GM18867 (cell line): ENCODE measurements around the gene ARHGAP11A.

Experiments
- ATAC-seq: cut with Tn5 transposase; IDR thresholded peaks from one replicate; pipeline ENCODE4 v1.9.1; 2021; ENCODE audit warnings: mild to moderate bottlenecking, moderate library complexity; ENCODE audit not compliant: unreplicated experiment

ARHGAP11A gene

DNA sequence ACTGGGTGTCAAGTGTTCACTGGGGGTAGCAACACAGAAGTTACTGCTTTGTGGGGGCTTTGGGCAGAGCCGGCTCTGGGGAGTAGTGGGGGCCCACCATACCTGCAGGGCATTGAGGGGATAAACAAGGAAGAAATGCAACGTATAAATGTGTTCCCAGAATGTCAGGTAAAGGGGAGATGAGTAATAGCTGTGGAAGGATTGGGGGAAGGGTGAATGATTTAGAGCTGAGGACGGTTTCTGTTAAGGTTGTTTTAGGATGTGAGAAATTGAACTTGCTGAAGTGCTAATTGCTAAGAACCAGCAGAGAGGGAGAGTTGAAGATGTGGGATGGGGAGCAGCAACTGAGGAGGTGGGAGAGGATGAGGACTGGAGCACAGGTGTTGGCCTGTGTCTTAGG is 36.9 kb downstream of the ARHGAP11A start:
- ATAC-seq, result no peak

DNA sequence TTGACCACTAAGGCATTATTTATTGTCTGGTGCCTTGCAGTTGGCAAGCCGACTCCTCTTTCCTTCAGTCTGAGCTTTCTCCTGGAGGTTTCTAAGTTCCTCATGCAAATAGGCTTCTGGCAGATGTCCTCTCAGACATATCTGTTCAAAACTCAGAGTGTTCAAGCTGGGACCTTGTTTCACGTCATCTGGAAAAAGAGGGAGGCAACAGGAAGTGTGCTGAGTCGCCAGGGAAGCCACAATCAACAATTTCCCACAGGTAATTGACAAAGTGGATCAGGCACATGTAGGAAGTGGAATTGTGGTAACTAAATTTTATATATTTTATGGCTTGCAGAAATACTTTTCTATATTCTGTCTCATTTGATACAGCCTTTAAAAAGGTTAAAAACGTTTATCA is 40.8 kb downstream of the ARHGAP11A start:
- ATAC-seq, result no peak

DNA sequence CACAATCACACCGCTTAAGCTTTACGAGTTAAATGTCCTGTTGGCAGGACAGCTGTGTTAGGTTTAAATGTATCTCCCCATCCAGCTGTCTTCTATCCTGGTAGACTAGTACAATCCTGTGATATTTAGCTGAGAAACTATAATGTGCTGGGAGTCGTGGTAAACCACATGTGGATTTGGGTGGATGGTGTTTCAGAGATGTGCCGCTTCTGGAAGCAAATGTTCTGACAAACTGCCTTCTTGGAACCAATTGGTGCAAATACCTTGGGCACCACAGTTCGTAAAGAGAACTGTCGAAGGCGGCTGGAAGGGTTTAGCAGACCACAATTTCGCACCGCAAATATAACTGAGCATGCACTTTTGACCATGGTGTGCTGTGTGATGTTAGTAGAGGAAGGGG is 41.2 kb downstream of the ARHGAP11A start:
- no peak for ATAC-seq

DNA sequence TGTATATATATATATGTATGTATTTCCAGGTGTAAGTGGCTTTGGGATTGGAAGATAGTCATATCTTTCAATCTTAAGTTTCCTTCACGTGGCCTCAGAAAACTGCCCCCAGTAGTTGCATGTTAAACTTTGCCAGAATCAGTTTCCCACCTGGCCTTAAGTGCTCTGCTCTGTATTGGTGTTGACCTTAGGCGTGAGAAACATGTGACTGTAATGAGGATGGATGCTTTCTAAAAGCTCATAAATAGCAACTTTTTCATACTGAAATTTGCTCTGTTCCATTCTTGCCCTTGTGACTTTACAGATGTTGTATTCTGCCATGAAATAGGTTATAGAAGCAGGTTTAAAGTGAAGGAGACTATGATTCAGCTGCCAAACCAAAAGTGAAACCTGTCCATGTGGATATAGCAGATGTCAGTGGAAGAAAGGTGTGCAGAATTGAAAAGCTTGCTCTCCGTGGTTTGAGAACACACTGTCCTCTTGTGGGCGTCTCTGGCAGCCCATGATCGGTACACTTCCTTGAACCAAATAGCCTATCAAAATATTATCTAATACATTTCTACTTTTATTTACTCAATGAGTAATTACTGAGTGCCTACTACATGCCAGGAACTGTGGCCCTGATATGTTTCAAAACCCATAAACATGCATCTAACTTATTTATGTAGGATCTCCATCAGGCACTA is 42.0 kb downstream of the ARHGAP11A start:
- ATAC-seq, result no peak

DNA sequence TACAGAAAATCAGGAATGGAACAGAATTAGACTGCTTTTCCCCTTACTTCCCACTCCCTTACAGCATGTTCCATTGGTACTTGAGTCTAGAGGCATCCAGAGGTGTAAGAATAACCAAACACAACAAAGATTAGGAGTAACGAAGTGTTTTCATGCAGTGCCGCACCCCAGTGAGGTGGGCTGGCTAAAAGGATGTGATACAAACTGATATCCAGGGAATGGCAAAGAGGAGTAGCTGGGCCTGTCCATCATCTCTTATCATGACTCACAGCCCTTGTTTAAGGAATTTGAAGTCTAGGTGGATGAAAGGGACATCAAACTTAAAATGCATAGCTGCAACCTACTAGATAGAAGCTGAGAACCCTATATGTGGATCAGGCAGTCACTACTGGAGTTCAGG is 42.6 kb downstream of the ARHGAP11A start:
- no peak for ATAC-seq

DNA sequence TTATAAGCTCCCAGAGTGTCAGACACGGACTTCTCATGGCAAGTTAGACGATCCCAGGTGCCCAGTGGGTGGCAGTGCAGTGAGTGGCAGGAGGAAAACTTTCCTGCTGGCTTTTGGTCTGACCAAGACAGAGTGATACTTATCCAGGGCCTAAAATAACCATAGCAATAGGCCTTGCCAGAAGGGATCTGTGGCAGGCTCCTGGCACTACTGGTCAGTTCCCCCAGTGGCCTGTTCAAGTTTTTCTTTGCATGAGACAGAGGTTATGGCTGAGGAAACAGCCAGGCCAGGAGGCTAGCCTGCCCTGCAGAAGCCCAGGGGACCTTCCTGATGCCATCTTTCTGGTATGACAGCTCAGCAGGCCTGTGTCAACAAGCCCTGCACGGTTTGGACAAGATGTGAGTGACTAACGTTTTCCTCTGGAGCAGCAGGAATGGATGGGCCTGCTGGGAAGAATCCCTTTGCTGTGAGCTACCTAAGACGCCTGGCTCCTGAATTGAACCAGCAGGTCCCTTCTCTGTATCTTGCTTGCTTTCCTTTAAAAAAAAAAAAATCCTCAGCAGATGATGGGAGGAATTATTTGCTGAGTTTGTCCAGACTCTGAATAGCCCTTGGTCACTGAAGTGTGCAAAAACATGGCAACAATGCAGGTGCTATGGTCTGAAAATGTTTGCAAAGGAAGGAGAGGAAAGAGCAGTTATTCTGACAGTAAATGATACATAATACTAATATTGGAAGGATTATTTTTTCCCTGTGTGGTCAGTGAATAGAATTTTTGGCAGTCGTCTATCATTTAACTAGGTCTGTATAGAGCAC is 44.2 kb downstream of the ARHGAP11A start:
- no peak for ATAC-seq

DNA sequence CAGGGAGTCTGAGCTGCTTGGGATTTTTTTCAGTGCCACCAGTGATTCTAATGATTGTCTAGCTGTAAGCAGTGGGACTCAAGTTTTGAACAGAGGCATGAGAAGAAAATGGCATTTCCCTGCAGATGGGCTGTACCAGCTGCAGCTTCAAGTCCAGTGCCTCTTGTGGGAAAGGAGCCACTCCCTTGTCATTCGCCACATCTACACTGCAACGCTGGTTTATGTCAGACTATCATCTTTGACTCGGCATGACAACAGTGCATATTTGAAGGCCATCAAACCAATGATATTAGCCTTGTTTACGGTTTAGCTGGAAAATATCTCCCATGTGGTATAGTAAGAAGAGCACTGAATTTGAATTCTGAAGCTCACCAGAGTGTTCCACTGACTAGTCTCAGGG is 48.4 kb downstream of the ARHGAP11A start:
- no peak for ATAC-seq

DNA sequence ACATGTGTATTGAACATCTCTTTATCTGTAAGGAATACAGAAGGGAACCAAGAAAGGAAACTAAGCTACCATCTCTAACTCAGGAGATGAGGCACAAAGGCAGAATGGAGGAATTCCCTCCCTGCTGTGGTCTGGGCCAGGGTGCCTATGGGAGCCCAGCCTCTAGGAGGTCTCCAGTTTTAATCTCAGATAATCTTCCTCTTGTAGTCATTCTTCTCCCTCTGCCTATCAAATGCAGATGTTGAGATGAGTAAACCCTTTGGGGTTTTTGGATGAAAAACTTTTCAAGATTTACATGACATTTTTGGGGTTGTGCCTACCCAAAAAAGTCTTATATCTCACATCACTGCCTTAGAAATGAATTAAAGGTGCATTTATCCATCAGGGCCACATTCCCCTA is 49.5 kb downstream of the ARHGAP11A start:
- no peak for ATAC-seq

DNA sequence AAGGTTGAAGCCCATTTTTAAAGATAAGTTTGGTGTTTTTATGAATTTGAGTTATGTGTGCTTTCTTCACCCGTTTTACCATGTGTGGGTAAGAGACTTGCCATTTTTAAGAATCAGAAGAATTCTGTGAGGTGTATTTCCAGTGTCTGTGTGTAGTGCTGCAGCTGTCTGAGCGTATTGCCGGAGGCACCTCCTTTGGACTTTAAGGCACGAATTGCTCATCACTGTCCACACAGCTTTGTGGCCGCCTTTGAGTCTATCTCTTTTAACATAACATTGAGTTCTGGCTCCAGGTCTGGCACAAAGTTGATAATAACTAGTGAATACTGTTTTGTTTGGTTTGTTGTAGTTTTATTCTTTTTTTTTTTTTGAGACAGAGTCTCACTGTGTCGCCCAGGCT is 52.0 kb downstream of the ARHGAP11A start:
- ATAC-seq, result no peak

DNA sequence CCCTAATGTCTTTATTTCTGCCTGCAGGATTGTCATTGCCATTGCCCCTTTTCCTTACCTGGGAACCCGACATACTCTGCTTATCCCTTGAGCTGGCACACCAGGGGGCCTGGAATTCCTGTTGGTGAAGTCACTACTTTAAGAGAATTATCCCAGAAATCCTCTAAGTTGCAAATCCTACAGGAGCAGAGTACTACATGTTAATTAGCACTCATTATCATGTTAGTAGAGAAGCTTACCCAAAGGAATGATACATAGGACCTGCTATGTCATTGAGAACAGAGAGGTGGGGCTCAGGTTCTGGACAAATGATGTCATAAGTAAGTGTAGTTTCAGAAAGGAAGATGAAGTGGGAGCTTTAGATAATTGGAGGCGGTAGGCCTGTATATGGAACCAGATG is 53.6 kb downstream of the ARHGAP11A start:
- no peak for ATAC-seq

DNA sequence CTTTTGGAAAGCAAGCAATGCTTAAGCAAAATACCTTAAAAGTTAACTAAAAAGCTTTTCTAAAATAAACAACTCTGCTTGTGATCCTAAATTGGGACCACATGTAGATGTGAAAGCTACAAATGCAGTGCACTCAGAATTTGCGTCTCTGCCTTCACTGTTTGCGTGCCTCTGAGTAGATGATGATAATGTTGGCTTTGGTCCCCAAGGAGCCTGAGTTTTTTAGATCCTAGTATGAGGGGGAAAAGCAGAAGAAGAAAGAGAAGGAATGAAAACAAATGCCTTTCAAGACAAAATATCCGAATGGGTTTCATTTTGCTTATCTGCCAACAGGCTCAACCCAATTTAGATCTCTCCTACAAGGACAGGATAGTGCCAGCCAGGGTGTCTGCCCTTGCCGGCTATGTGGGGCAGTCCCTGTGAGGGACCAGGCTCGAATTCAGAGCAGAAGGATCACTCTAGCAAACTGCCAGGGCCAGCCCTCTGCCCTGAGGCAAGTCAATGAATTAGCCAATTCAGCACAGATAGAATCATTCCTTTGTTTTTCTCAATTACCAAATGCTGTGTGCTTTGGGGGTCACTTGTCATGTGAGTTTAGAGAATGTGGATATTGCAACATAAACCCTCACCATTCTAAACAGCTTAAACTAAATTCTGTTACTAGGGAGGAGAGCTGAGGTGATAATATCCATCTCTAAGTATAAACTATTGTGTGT is 54.8 kb downstream of the ARHGAP11A start:
- ATAC-seq, result no peak

DNA sequence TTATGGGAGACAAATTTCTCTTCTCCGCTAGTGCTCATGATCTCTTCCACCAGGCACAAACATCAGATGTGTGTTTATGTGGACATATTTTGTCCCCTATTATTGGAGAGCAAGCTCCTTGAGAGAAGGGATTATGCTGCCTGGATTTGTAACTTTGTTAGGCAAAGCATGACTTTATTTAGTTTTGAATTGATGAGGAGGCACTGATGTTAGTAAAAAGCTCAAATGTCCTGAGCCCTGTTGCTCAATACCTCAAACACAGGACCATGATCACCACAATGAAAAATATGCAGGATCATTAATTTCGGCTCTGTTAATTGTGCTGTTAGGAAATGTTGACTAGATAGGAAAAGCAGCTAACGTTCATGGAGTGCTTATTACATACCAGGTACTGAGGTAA is 55.3 kb downstream of the ARHGAP11A start:
- ATAC-seq, result no peak

DNA sequence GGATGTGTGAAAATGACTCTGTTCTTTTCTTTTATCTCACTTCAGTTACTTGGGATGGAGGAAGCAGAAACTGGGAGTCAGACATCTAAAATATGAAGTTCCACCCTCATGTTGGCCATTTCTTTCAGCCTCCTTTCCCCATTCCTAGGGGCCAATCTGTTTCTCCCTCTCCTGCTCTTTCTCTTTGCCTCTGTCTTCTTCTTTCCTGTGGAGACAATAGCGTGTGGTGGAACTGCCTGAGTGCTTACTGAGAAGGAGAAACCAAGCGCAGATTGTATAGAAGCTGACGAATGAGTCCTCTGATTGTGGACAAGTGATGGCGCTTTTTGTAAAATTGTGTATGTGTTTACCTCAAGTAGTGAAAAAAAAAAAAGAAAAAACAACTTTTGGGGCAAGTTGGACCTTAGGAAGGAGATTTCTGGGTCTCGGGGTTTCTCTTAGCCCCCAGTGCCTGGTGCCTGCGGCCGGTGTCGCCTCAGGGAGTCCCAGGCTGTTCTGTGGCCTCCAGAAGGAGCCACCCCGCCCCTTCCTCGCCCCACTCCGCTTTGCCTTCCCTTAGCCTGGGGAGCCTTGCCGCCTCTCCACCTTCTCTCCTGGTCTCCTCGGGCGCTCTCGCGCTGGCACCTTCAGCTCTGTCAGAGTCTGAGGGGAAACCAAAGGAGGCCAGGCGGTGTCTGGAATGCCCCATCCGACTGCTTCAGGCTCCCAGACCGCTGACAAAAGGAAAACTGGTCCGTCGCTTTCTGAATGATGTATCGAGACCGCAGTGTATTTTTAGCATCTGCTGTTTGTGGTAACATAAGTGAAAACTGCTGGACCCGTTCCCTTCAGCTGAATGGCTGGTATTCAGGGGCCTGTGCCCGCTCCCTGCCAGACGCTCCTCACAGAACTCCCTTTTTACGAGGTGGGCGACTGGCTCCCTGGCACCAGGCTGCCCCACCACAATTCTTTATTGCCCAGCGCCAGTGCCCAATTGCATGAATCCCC is 56.3 kb downstream of the ARHGAP11A start:
- no peak for ATAC-seq

DNA sequence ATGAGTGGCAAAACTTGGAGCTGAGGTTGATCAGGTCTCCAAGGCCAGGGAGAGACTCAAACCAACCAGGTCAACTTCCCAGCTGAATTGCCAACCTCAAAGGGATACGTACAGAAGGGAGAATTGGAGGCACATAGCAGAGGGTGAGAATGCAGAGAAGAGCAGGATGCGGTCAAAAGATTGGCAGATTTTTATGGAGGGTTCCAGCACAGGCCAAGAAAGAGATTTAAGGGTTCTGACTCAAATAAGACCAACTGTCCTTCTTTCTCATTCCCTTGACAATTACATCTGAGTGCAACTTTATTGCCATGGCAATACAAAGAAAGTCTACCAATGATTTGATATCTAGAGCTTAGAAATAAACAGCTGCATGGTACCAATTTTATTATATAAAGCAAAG is 59.4 kb downstream of the ARHGAP11A start:
- ATAC-seq, result no peak

DNA sequence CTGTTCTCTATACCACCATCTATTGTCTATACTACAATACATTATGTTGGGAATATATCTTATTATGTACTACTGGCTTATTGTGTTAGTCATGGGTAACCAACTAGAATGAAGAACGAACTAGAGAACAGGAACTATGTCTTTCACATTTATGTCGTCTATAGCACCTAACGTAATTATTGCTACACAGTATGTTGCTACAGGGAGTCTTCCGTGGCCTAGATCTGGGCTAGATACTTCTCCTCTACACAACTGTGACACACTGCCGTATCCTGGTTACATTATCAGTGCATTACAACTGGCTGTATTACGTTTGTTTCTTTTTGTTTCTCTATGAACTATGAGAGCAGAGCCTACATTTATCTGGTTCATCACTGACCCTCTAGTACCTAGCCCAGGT is 60.2 kb downstream of the ARHGAP11A start:
- ATAC-seq, result no peak

DNA sequence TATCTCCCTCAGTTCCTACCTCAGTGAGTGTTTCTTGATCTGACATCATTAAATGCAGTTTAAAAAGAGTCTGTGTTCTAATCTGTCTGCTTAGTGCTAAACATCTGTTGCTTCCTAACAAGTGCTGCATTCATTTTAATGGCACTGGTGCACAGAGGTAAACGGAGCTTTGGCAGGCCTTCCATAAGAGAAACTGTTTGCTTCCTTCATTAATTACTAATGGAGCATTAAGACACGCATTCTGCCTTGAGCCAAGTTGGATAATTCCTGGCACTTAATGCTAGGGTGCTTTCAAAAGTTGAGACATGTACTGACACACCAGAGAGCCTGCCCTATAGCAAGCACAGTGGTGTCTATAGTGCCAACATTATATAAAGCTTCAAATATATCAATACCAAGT is 60.9 kb downstream of the ARHGAP11A start:
- no peak for ATAC-seq

DNA sequence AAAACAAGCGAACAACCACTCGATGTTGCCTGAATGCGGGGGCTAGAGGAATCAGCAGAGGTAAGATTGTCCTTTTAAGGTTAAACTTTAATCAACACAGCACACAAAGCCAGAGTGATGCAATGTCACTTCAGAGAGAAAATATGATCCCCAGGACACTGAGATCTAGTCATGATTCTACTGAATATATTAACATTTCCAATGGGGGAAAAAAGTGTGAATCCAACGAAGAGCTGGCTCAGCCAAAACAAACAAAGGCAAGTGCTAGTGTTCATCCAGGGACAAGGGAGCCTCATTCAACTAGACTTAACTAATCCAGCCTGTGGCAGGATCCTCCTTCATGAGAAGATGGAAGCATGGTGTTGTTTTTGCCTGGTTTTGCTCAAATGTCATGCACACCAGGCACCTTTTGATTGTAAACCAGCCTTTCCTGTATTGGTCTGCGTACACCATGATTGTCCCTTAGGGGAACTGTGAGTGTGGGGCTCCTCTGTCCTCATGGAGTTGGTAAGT is 62.0 kb downstream of the ARHGAP11A start:
- ATAC-seq, result no peak

DNA sequence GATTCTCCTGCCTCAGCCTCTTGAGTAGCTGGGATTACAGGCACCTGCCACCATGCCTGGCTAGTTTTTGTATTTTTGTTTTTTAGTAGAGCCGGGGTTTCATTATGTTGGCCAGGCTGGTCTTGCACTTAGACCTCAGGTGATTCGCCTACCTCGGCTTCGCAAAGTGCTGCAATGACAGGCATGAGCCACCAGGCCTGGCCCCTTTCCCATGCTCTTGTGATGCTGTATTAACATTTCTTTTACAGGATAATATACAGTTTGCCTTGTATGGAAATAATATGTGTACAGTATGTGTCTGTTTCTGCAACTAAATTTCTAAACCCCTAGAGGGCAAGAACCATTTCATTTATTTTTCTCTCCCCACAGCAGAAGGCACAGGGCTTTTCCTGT is 64.0 kb downstream of the ARHGAP11A start:
- no peak for ATAC-seq

DNA sequence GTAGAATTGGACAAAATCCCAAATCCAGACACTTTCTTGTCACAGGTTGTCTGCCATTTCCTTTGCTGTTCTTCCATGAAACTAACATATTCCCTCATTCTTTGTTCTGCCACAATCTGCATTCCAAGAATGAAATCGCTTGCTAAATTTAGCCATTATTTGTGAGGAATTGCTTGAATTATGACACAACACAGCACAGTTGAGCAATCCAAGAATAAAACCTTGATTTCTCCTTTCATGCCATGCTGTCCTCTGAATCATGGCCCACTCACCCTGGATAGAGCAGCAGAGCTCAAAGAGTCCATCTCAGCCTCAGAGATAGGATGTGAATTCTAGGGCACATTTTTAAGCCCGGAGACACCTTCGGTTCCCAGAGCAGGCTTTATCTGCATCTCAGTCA is 67.3 kb downstream of the ARHGAP11A start:
- ATAC-seq, result no peak

DNA sequence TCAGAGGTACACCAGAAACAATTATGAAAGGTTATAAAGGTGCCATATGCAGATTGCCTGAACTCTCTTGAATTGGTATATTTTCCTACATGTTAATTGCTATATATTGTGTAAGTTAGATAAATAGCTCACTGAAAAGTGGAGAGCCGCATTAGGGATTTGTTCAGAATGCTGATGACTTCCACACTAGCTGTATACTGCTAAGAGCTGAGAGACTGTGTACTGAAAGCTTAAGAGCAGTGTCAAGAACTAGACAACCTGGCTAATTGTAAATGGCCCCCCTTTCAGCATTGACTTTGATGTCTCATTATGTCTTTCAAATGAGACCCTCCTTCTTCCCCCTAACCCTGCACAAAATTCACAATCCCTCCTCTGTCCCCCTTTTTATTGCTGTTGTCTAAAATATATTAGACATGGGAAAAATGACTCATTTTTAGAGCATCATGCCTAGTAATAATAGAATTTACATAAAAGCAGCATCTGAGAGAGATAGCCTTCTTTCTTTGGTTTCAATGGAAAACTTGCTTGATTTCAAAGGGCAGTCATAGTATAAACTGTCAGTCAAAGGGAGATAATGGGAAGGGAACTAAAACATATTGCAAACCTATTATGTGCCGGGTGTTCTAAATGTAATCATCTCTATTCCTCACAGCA is 67.8 kb downstream of the ARHGAP11A start:
- no peak for ATAC-seq
